Mammary epithelial cell (primary cell): Measurements from ENCODE around the gene SDHAF4.
"Not testable (repeated sequence)": the region's sequence is repeated elsewhere in the genome, so short reads cannot be mapped to it uniquely, and the experiment has no call there.

ENCODE experiments used
- CTCF ChIP-seq, 2 donors: IDR thresholded peaks in 1 of 2; conservative IDR thresholded peaks in 1 of 2; 2 replicates each; pipeline ENCODE4 v1.5.1; 2011 to 2012; ENCODE audit warnings: inconsistent platforms in 2 of 2, low read length in 2 of 2, mild to moderate bottlenecking in 2 of 2, control low read depth in 1 of 2, low read depth in 1 of 2; ENCODE audit not compliant: insufficient read depth in 1 of 2; ENCODE audit errors: extremely low read depth in 1 of 2
- EZH2 ChIP-seq: IDR thresholded peaks from 2 replicates; pipeline ENCODE4 v1.6.1; 2012; ENCODE audit warnings: low read length, inconsistent platforms, borderline replicate concordance

- TF ChIP-seq CTCF (conservative IDR thresholded peaks at IDR 0.05 in 1 of 2, IDR thresholded peaks at IDR 0.05 in 1 of 2; ENCODE audit: extremely low read depth in 1 of 2, insufficient read depth in 1 of 2, low read depth in 1 of 2, low read length in 2 of 2); EZH2: not testable (repeated sequence)
Measured at GRCh38 chr6:70562401-70562800, 4.3 kb upstream of the SDHAF4 start.
